ENCODE results near the gene PPA1.
"Not testable (repeated sequence)": the region's sequence is repeated elsewhere in the genome, so short reads cannot be mapped to it uniquely, and the experiment has no call there.

Gene PPA1

DNA sequence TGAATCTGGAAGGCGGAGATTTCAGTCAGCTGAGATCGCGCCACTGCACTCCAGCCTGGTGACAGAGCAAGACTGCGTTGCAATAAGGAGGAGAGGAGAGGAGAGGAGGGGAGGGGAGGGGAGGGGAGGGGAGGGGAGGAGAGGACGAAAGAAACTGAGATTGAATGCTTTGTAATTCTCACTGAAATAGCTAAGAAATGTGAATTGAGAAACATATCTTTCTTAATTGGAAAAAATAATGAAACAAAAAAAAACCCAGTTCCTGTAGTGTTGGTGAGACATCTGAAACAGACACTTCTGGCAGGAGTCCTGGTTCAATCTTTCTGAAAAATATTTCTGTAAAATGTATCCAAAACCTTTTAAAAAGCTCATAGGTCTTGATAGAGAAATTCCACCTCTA, 26.5 kb downstream of the PPA1 start:
- ATAC-seq = no peak

DNA sequence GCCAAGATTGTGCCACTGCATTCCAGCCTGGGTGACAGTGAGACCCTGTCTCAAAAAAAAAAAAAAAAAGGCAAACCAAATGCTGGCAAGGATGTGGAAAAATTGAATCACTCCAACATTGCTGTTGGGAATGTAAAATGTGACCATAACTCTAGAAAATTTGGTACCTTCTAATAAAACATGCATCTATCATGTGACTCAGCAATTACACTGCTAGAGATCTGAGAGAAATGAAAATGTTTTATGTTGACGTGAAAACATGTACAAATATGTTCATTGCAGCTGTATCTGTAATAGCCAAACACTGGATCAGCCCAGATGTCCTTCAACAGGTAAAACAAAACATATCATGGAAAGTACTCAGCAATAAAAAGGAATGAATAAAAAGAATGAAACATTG, 32.1 kb downstream of the PPA1 start:
- ATAC-seq = no peak

DNA sequence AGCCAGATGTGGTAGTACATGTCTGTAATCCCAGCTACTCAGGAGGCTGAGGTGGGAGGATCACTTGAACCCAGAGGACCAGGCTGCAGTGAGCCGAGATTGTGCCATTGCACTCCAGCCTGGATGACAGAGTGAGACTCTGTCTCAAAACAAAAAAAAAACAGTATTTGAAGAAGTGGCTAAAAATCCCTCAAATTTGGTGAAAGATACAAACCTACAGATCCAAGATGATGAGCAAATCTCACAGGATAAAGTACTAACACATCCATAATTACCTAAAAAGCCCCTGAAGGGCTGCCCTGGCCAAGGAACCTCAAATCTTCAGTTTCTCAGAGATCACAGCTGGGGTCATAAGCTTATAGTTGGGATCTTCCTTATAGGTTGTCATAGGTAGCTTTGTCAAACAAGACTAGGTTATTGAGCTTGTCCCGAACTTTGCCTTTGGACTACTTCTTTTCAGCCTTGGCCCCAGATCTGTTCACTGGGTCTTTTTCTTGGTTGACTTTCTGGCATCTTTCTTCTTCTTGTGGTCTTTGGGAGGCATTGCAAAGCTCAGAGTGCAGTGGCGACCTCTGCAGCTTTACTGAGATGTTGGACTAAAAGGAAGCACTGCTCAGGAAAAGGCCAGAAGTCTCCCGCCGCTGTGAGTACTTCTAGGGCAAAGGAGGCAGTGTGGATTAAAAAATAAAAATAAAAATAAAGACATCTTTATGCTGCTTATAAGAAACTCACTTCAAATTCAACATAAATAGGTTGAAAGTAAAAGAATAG, 34.3 kb downstream of the PPA1 start:
- no peak for ATAC-seq

DNA sequence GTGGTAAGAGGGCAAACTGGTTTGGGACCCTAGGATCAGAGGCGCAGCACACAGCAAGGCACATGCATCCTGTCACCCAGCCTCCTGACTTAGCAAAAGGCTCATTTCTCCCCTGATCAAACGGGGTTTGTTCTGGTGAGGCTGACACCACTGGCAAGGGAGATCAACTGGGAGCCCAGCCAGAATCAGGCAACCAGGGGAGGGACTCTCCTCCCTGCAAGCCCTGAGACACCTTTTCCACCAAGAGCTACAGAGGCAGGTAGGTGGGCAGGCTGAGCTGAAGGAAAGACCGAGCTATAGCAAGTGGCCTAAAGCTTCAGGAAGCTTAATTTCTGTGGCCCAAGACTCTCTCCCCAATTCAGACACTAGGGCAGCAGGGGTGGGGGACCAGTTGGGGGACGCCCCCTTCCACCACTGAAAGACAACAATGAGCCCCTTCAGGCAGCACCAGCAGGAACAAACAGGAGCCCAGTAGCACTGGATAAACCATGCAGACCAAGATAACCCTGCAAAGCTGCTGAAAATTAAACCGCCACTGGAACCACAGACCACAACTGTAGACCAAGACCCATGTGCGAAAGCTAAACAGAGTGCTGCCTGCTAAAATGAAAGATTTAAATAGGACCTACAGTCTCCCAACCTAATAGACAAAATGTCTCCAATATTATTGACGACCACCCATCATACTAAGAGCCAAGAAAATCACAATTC, 35.8 kb downstream of the PPA1 start:
- ATAC-seq = no peak

DNA sequence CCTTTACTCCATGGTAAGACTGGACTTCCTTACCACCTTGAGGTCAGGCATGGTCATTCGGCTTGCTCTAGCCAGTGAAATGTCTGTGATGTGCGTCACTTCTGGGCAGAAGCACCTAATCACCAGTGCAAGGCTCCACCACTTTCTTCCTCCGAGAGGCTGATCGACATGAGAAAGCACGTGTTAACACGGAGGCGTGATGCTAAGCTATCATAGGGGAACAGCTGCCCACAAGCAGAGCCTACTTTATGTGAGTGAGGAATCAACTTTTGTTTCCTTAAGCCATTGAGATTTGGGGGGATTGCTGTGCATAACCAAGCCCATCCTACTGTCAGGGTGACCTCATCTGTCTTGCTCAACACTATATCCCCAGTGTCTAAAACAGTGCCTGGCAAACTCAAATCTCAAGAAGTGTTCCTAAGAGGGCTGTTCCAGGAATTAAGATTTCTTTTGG, 39.8 kb downstream of the PPA1 start:
- ATAC-seq = no peak

DNA sequence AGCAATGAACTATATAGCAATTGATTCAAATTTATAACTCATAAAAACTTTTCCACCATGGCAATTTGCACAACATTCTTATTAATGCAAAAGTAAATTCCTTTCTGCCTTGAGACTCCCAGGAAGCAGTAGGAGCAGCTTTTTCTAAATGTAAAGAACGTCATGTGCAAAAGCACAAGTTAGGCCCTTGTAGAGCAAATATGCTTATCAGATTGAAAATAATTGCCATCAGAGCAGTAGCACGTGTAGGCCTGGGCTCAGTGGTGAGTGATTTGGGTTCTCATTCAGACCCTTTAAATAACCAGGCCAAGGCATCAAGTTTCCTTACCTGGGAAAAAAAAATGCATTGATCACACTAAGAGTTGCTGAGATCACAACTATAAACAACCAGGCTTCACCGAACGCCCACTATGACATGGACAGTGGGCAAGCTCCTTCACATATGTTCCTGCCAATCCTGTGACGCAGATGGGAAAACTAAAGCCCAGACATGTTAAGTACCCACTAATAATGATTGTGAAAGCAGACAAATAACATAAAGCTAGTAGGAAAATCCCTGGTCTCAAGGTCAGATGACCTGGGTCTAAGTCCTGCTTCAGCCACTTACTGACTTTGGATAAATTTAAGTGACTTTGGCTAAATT, 40.8 kb downstream of the PPA1 start:
- ATAC-seq = no peak

DNA sequence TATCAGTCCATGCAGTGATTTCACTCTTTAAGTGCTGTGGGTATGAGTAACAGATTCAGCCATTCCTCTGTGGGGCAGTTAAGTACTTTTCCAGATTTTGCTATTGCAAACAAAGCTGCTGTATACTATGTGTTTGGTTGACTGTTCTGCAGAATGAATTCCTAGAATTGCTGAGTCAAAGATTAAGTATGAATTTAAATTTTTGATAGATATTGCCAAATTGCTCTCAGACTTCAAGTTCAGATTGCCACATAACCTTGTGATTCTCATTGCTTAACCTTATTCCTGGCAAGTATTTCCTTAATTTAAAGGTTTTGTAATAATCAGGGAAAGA, 41.3 kb downstream of the PPA1 start:
- no peak for ATAC-seq

DNA sequence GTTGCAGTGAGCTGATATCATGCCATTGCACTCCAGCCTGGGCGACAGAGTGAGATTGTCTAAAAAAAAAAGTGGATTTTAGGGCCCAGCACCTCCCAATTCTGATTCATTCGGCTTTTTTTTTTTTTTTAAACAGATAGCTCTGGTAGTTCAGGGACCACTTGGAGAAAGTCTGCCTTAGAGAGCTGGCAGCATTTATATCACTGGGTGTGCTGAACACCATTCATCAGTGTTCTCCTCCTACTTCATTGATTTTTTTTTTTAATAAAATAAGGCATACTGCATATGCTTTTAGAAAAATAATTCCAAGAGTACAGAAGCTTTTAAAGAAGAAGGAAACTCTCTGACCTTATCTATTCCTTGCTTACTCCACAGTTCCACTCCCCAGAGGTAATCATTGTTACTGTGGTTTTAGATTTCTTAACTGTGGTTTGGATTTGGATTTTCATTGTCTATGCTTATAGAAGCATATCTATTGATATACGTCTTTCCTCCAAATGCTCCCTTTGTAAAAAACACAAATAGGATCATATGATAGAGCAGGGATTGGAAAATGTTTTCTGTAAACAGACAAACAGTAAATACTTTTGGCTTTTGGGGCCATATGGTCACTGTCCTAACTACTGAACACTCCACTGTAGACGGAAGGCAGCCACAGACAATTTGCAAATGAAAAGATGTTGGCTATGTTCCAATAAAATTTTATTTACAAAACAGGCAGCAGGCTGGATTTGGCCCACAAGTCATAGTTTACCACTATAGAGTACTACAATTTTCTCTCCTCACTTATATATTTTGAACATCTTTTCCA, 41.9 kb downstream of the PPA1 start:
- ATAC-seq = no peak

DNA sequence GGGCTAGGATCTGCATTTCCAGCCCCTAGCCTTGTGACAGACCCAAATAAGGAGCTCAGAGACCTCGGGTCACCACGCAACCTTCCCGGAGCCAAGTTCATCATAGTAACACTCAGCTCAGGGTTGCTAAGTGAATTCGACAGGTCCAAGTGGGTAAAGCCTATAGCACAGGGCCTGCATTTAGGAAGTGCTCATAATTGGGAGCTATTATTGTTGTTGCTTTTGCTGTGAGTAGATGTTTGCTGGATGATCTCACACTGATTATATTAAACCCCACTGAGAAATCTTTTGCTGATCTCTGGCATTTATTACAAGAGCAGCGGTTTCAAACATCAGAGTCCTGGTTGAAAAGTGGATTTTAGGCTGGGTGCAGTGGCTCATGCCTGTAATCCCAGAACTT, 42.6 kb downstream of the PPA1 start:
- no peak for ATAC-seq

DNA sequence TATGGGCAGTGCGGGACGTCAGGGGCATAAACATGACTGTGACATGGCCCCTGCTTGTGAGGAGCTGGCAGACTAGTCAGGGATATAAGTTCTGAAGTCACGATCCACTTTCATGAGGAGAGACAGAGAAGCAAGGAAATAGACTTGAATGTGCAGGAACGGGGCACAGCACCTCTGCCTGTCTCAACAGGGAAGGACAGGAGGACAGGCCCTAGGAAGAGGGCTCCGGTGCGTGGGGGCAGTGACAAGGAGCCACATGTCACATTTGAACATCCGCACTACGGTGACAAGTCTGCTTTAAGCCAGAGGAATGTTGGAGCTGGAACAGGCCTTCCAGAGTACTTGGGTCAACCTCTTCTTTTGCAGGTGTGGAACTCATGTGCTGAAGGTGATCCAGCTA, 43.1 kb downstream of the PPA1 start:
- no peak for ATAC-seq

DNA sequence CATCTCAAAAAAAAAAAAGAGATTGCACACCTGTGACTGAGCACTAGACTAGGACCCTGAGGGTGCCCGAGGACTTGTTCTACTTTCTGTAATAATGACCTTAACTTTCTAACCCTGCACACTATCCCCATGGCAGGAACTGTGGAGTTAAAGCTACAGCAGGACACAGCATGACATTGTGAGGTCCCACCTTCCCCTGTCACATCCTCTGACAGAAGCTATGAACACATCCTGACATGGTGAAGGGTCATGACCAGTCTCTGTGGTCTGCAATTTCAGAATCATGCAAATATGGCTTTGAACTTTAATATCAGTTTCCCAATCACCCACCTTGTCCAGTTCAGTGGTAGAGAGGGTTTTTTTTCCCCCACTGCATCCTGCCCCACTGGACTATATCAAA, 44.5 kb downstream of the PPA1 start:
- ATAC-seq = no peak

DNA sequence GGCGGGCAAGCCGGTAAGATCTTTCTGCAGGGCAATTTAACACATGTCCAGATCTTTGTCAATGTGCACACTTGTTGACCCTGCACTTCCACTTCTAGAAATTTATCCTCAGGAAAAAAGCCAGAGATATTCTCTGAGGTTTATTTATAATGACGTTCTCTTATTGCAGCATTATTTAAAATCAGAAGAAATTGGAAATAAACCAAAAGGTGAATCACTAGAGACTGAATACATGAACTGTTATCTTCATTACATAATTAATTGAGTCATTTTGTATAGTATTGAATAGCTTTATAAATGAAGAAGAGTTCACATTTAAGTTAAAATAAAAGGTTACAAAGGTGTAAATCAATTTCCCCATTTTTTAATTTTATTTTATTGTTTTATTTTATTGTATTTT, 46.7 kb downstream of the PPA1 start:
- no peak for ATAC-seq

DNA sequence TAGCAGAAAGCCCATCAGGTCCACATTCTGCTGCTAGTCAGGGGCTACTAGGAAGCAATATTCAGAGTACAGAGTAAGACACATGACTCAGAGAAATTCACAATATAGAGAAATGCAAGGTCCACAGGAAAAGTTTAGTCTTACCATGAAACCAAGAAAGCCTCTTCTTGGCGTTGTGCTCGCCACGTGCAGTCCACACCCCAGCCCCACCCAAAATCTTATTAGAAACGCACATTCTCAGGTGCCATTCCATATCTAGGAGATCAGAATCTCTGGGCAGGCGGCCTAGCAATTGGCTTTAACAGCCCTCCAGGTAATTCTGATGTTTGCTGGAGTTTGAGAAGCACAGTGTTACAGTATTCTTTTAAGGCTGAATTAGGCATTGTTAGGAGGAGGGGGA, 47.1 kb downstream of the PPA1 start:
- ATAC-seq = no peak

DNA sequence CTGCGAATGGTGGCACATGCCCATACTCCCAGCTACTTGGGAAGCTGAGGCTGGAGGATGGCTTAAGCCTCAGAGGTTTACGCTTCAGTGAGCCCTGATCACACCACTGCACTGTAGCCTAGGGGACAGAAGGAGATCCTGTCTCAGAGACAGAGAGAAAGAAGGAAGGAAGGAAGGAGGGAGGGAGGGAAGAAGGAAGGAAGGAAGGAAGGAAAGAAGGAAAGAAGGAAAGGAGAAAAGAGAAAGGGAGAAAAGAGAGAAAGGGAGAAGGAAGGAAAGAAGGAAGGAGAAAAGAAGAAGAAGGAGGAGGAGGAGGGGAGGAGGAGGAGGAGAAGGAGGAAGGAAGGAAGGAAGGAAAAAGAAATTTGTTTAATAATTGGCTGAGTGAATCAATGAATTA, 49.9 kb downstream of the PPA1 start:
- no peak for ATAC-seq

DNA sequence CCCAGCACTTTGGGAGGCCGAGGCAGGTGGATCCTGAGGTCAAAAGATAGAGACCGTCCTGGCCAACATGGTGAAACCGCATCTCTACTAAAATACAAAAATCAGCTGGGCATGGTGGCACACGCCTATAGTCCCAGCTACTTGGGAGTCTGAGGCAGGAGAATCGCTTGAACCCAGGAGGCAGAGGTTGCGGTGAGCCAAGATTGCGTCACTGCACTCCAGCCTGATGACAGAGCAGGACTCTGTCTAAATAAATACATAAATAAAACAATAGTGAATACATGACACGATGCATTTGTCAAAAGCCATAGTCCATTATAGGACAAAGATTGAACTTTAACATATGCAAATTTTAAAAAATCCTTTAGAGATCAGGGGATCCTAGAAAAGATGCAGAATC, 54.0 kb downstream of the PPA1 start:
- ATAC-seq = not testable (repeated sequence)

DNA sequence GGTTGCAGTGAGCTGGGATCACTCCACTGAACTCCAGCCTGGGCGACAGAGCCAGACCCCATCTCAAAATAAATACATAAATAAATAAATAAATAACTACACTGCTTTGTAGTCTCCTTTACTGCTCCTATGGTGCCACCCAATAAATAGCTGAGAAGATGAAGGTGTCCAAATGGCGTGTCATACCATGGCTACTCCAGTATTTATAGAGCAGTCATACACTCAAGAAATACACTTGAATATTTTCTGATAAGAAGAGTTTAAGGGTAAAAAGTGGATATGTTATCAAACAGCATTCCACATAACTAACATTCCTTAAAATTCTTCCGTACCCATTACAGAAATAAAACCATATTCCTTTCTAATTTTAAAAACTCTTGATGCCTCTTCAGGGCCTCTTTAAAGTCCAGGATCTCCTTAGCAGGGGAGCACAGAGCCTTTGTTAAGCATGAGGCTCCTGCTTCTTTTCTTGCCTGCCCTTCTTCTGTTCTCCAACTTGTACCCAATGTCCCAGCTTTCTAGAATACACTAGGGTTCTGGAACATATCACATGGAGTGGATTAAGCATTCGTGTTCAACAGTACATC, 55.0 kb downstream of the PPA1 start:
- no peak for ATAC-seq

DNA sequence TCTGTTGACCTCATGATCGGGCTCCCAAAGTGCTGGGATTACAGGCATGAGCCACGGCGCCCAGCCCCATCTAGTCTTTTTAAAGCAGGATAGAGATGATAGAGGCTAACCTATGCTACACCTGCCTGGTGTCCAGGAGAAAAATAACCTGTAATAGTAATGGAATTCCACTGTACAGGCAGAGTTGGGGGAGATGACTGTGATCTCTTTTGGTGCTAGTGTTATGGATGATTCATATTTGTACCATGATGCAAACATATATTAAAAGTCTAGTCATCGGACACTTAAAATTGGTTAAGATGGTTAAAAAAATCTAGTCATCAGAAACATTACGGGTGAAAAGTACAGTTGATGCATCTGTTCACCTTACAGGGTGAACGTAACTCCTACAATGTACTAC, 56.8 kb downstream of the PPA1 start:
- ATAC-seq = no peak

DNA sequence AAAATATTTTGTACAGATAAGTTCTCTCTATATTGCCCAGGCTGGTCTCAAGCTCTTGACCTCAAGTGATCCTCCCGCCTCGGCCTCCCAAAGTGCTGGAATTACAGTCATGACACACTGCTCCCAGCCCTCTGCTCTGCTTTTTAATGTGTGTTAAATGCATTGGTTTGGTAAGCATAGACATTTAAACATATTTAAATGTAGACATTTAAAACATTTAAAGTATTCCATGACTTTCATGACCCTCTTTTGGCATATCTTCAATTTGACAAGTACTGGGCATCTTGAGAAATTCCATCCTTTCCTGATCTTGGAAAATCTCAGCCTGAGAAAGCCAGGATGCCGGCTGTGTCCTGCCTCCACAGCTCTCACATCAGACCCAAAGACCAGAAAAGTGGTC, 57.7 kb downstream of the PPA1 start:
- no peak for ATAC-seq

DNA sequence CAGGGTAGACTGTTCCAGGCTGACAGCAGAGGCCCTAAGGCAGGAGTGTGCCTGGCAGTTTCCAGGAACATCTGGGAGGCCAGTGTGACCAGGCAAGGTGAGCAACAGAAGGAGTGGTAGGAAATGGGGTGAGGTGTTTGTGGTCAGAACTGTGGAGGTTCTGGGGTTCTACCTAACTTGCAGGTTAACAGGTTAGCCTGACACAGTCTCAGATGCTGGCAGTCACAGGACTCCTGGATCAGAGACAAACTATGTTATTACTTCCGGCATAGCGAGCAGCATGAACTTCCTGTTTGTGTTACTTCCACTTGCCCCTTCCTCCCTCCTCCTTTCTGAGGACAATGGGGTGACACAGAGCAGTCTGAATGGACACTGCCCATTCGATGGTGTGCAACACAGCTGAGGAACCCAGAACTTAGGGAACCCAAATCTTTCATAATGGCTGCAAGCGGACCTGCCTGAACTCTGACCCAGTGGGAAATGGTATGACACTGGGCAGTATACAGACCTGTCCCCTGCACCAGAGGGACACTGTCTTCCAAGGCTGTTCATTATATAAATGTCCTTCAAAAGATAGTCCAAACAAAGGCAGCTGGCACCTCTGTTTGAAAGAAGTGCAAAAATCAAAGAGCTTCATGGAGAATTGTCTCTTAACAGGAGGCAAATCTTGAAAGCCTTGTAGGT, 59.0 kb downstream of the PPA1 start:
- ATAC-seq = no peak

DNA sequence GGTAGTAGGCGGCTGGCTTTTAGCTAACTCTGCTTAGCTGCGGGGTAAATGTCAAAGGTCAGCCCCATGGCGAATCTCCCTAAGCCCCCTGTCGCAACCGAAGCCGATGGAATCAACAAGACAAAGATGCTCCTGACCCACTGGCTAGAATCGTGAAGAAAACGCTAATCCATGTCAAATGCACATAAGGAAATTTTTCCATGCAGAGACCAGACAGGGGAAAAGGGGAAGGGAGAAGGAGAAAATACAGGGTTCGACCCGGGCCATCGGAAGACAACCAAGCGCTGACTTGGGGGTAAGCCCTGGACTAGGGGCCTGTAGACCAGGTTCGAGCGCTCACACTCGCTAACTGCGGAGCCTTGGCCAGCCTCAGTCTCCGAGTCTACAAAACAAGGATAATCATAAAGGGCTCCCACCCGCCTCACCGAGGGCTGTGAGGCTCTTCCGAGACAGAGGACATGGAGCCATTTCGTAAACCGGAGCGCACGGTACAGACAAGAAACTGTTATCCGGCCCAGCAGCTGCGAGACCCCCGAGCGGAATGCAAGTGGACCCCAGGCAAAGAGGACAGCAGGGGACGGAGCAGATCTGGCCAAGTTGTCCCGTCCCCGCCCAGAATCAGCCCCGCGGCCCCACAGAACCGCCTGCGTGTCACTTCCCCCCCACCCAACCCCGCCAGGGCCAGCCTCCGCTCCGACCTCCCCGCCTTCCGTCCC, 63.4 kb downstream of the PPA1 start:
- ATAC-seq = peak; percentile 11 to 21

DNA sequence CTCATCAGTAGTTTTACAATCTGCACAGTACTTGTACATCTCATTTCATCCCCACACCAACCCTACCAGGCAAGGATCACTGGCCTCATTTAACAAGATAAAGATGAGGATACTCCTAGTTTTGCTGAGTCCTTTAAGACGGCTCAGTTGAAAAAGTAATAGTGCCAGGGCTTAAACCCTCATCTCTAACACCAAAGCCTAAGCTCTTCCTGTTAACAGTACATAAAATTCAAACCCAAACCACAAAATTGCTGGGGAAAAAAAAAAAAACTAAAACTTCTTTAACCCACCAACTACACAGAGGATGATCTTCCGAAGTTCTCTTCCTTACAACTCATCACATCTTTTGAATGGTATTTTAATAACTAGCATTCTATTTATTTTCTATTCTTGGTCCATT, 64.2 kb downstream of the PPA1 start:
- no peak for ATAC-seq

DNA sequence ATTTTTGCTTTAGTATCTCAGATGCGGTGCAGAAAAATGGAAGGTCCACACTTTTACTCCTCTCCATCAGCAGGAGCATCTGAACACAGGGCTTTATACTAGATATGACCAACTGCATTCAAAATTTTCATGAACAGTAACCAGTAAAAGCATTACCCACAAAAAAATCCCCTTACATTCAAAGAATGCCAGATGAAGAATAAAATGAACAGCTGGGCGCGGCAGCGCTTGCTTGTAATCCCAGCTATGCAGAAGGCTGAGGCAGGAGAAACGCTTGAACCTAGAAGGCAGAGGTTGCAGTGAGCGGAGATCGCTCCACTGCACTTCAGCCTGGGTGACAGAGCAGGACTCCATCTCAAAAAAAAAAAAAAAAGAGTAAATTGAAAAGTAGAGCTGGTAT, 66.0 kb downstream of the PPA1 start:
- no peak for ATAC-seq
